ENCODE results near the gene KRT222.

KRT222 gene

DNA sequence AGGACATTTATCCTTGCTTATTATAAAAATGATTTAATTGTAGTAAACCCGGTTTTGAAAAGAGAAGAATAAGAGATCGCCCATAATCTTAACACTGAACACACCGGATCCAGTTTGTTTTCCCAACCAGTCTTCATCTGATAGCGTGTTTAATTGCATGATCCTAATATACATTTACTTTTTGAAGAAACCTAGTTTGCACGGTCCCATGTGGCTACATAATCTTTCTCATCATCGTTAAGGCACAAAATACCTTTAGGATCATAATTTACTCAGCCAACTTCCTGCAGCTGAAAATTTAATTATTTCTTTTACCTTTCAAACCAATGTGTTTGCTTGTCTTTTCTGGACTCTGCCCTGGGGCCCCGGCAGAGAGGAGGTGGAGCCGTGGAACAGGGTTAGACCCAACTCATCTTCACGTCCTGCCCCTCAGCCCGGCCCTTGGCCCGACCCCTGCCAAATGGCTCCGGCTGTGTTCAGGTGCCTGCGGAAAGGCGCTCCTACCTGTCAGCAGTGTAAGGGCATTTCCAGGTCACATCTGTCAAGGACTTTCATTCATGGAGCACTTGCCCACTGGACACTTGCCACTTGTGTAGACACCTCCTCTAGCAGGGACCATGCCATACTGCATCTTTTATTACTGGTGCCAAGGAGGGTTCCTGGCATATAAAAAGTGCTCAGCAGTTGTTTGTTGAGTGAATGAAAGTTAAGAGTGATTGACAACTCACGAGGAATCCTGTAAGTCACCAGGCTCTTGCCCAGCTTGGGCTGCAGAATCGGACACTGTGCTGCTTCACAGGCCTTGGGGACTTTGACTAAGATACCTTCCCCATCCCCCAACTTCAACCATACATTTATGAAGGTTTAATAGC is 46.0 kb downstream of the KRT222 start:
- in situ Hi-C loops (cut with MboI; ENCODE audit: low pct_unique_long_range_greater_than_20kb, low sequenced_read_pairs), result no loop called here
- DNase-seq, result no peak

DNA sequence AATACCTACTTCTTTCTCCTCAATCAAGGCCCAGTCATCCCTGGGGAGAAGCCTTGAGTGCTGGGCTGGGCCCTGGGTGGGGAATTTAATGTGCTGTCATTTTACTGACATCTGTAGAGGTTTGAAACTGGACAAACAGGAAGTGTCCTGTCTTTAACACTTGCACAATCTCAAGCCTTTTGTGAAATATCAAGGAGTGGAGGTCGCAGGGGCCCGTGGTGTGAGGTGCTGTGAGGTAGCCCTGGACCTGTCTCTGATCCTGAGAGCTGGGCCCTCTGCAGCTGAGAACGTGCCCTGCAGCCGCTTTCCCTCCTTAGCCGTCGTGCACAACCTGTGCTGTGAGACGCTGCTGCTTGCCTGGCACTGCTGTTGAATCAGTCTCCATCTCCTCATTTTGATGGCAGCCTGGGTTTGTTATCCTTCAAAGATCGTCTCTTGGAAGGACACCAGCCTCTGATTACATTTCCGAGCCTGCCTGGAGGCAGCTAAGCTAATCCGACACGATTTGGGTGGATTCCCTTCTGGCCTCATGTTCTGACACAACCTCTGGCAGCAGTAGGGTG is 47.2 kb downstream of the KRT222 start:
- in situ Hi-C loops (cut with MboI; ENCODE audit: low pct_unique_long_range_greater_than_20kb, low sequenced_read_pairs), result no loop called here
- DNase-seq, result no peak

- in situ Hi-C loops (cut with MboI; ENCODE audit: low pct_unique_long_range_greater_than_20kb, low sequenced_read_pairs), result no loop called here
- DNase-seq, result no peak
Observed at GRCh38 chr17:40616592-40616991, 48.4 kb downstream of the KRT222 start.

DNA sequence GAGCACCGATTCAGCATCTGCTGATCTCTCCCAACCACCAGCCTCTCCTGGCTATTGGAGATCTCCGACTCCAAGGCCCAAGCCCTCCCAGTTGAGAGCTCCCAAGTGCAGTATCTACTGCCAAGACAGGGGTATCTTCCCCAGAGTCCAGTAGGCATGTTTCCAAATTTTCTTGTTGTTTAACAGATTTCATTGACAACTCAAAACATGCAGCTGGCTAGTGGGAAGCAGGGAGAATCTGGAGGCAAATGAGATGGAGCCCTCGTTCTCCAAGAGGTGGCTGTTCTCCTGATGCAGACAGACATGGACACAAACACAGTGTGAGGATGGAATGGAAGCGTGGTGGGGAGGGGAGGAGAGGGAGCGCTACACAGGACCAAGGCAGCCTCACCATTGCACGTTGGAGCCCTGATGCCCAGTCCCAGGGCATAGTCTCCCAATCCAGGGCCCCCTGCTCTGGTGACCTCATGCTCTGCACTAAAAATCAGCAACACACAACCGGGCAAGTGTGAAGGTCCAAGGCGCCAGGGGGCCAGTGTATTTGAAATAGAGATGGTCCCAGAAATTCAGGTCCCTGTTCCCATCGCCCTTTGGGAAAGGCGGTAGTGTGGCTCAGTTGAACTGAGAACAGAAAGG is 49.0 kb downstream of the KRT222 start:
- DNase-seq, result no peak
- in situ Hi-C loops (cut with MboI; ENCODE audit: low pct_unique_long_range_greater_than_20kb, low sequenced_read_pairs), result no loop called here

- peak; percentile 43 for DNase-seq
- in situ Hi-C loops (cut with MboI; ENCODE audit: low pct_unique_long_range_greater_than_20kb, low sequenced_read_pairs), result no loop called here
Observed at GRCh38 chr17:40615068-40615840, 49.7 kb downstream of the KRT222 start.

- in situ Hi-C loops (cut with MboI; ENCODE audit: low pct_unique_long_range_greater_than_20kb, low sequenced_read_pairs), result no loop called here
Observed at GRCh38 chr17:40614431-40615067, 50.4 kb downstream of the KRT222 start.

GRCh38 chr17:40613467-40614154 is 51.4 kb downstream of the KRT222 start:
- DNase-seq, result no peak
- in situ Hi-C loops (cut with MboI; ENCODE audit: low pct_unique_long_range_greater_than_20kb, low sequenced_read_pairs), result no loop called here

More at GRCh38 chr17:40614431-40615067, 50.4 kb downstream of the KRT222 start:
- DNase-seq, result no peak

GRCh38 chr17:40612599-40613244 is 52.3 kb downstream of the KRT222 start:
- no peak for DNase-seq
- in situ Hi-C loops (cut with MboI; ENCODE audit: low pct_unique_long_range_greater_than_20kb, low sequenced_read_pairs), result no loop called here

DNA sequence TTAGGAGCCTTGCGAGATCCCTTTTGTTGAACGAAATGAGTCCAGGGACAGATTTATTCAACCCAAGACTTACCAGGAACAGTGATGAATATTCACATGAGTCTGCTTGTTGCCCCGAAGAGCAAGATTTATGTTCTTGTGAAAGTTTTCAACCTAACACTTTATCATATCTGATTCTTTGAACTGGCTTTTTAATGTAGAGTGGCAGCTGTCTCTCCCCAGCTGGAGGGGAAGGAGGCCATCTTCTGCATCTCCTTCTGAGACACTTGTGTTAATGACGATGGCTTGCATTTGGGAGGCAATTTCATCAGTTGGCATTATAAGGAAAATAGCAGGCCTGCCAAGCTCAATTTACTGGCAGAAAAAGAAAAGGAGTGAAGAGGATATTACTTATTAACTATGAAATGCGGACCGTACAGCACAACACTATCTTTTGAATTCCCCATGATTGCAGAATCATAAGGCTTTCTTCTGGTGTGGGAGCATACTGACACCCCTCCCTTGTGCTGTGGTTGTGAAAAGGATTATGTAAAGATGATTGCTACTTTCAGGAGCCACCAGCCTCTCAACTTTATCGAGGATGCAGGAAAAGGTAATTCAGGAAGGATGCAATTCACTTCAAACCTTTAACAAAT is 53.0 kb downstream of the KRT222 start:
- DNase-seq, result no peak
- in situ Hi-C loops (cut with MboI; ENCODE audit: low pct_unique_long_range_greater_than_20kb, low sequenced_read_pairs), result no loop called here

DNA sequence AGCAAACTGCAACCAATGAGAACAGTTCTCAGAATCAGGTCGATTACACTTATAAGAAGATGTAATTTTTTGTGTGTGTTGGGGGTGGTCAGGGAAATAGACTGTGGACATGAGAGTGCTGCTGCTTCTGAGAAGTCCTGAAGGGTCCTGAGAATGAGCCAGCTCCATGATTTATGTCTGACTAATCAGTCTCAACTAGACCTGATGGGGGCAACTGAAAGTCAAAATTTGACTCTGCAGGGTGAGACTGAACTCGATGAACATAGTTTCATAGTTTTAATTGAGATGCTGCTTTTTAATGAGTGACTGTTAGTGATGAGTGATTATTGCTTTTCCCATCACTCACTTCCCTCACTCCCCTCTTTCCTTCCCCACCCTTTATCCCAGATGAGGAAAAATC is 54.6 kb downstream of the KRT222 start:
- in situ Hi-C loops (cut with MboI; ENCODE audit: low pct_unique_long_range_greater_than_20kb, low sequenced_read_pairs), result no loop called here
- DNase-seq, result no peak

DNA sequence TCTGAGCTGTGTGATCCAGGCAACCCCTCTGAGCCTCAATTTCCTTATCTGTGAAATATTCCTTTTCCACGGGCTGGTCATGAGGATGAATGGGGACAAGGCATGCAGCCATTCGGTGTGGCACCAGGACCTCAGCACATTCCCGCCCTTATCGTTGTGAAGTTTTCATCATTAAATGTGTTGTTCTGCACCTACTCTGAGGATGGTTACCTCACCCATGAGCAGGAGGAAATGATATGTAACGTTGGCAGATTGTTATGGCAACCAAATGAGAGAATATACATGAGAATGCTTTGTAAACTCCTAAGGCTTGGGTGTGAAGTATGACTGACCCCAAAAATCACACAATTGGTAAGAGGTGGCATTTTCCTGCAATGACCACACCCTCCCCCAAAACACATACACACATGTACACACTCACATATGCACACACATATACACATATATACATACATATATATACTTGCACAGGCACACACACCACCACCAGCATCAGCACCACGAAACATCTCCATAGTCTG is 56.9 kb downstream of the KRT222 start:
- no peak for DNase-seq
- in situ Hi-C loops (cut with MboI; ENCODE audit: low pct_unique_long_range_greater_than_20kb, low sequenced_read_pairs), result no loop called here

- in situ Hi-C loops (cut with MboI; ENCODE audit: low pct_unique_long_range_greater_than_20kb, low sequenced_read_pairs), result no loop called here
- no peak for DNase-seq
Observed at GRCh38 chr17:40607641-40608040, 57.3 kb downstream of the KRT222 start.

GRCh38 chr17:40606548-40607353 is 58.2 kb downstream of the KRT222 start:
- DNase-seq, result no peak
- in situ Hi-C loops (cut with MboI; ENCODE audit: low pct_unique_long_range_greater_than_20kb, low sequenced_read_pairs), result no loop called here

DNA sequence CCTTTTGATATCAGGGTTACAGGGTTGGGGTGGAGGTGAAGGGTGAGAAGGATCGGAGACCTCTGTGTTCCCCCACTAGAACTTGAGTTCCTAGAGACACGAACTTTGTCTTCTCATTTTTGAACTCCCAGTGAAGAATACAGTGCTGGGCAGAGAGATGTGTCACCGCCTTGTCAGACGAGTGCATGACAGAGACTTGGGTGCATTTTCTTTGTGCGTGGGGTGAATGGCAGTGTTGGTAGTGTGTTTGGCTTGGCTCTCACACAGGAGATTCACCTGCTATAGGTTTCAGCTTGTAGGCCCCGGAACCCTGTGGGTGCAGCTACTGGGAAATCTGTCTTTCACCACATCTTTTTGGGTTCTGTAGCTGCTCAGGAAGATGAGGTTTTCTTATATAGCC is 59.7 kb downstream of the KRT222 start:
- in situ Hi-C loops (cut with MboI; ENCODE audit: low pct_unique_long_range_greater_than_20kb, low sequenced_read_pairs), result no loop called here
- no peak for DNase-seq
